Measurements from ENCODE around the gene LYPLAL1.
"Not testable (repeated sequence)": the region's sequence is repeated elsewhere in the genome, so short reads cannot be mapped to it uniquely, and the experiment has no call there.

The LYPLAL1 gene

GRCh38 chr1:219209578-219209977 lies 35.9 kb downstream of the LYPLAL1 start:
- in situ Hi-C loops (cut with MboI; ENCODE audit: low sequenced_read_pairs) = no loop called here

GRCh38 chr1:219210067-219210466 lies 36.4 kb downstream of the LYPLAL1 start:
- in situ Hi-C loops (cut with MboI; ENCODE audit: low sequenced_read_pairs) = no loop called here

- in situ Hi-C loops (cut with MboI; ENCODE audit: low sequenced_read_pairs) = no loop called here
These were observed 41.8 kb downstream of the LYPLAL1 start for GRCh38 chr1:219215477-219215876.

GRCh38 chr1:219220945-219221344 lies 47.3 kb downstream of the LYPLAL1 start:
- in situ Hi-C loops (cut with MboI; ENCODE audit: low sequenced_read_pairs) = no loop called here

GRCh38 chr1:219223496-219223895 lies 49.8 kb downstream of the LYPLAL1 start:
- in situ Hi-C loops (cut with MboI; ENCODE audit: low sequenced_read_pairs) = no loop called here

GRCh38 chr1:219226196-219226595 lies 52.5 kb downstream of the LYPLAL1 start:
- in situ Hi-C loops (cut with MboI; ENCODE audit: low sequenced_read_pairs) = no loop called here

GRCh38 chr1:219227360-219228057 lies 53.8 kb downstream of the LYPLAL1 start:
- in situ Hi-C loops (cut with MboI; ENCODE audit: low sequenced_read_pairs) = no loop called here

GRCh38 chr1:219228058-219228419 lies 54.4 kb downstream of the LYPLAL1 start:
- in situ Hi-C loops (cut with MboI; ENCODE audit: low sequenced_read_pairs) = no loop called here

GRCh38 chr1:219232890-219233289 lies 59.2 kb downstream of the LYPLAL1 start:
- in situ Hi-C loops (cut with MboI; ENCODE audit: low sequenced_read_pairs) = no loop called here

GRCh38 chr1:219235903-219236481 lies 62.3 kb downstream of the LYPLAL1 start:
- in situ Hi-C loops (cut with MboI; ENCODE audit: low sequenced_read_pairs) = no loop called here

GRCh38 chr1:219236933-219237610 lies 63.4 kb downstream of the LYPLAL1 start:
- in situ Hi-C loops (cut with MboI; ENCODE audit: low sequenced_read_pairs) = no loop called here

GRCh38 chr1:219239518-219239917 lies 65.8 kb downstream of the LYPLAL1 start:
- in situ Hi-C loops (cut with MboI; ENCODE audit: low sequenced_read_pairs) = no loop called here

GRCh38 chr1:219244864-219245263 lies 71.2 kb downstream of the LYPLAL1 start:
- in situ Hi-C loops (cut with MboI; ENCODE audit: low sequenced_read_pairs) = no loop called here

- in situ Hi-C loops (cut with MboI; ENCODE audit: low sequenced_read_pairs) = no loop called here
These were observed 73.8 kb downstream of the LYPLAL1 start for GRCh38 chr1:219247441-219247840.

- in situ Hi-C loops (cut with MboI; ENCODE audit: low sequenced_read_pairs) = not testable (repeated sequence)
These were observed 76.8 kb downstream of the LYPLAL1 start for GRCh38 chr1:219250468-219250867.

GRCh38 chr1:219257751-219258150 lies 84.1 kb downstream of the LYPLAL1 start:
- in situ Hi-C loops (cut with MboI; ENCODE audit: low sequenced_read_pairs) = no loop called here

GRCh38 chr1:219261454-219261853 lies 87.8 kb downstream of the LYPLAL1 start:
- in situ Hi-C loops (cut with MboI; ENCODE audit: low sequenced_read_pairs) = no loop called here

Data from HL-60/S4 (cell line).